ENCODE measurements around the gene ENTPD2.
"Not testable (repeated sequence)": the region's sequence is repeated elsewhere in the genome, so short reads cannot be mapped to it uniquely, and the experiment has no call there.

ENTPD2 gene

GRCh38 chr9:137015976-137016375, 37.9 kb downstream of the ENTPD2 start:
- DNase-seq (ENCODE audit: low spot score), result no peak

- DNase-seq (ENCODE audit: low spot score), result no peak
Measured at GRCh38 chr9:137015540-137015930, 38.3 kb downstream of the ENTPD2 start.

GRCh38 chr9:137014776-137015539, 38.9 kb downstream of the ENTPD2 start:
- DNase-seq (ENCODE audit: low spot score), result no peak

GRCh38 chr9:137014166-137014565, 39.7 kb downstream of the ENTPD2 start:
- no peak for DNase-seq (ENCODE audit: low spot score)

GRCh38 chr9:137013571-137013940, 40.3 kb downstream of the ENTPD2 start:
- no peak for DNase-seq (ENCODE audit: low spot score)

- DNase-seq (ENCODE audit: low spot score), result no peak
Measured at GRCh38 chr9:137012694-137013570, 40.9 kb downstream of the ENTPD2 start.

GRCh38 chr9:137011907-137012675, 41.8 kb downstream of the ENTPD2 start:
- DNase-seq (ENCODE audit: low spot score), result no peak

GRCh38 chr9:137011156-137011555, 42.7 kb downstream of the ENTPD2 start:
- DNase-seq (ENCODE audit: low spot score), result no peak

GRCh38 chr9:137009938-137010732, 43.7 kb downstream of the ENTPD2 start:
- DNase-seq (ENCODE audit: low spot score), result no peak

GRCh38 chr9:137009217-137009616, 44.6 kb downstream of the ENTPD2 start:
- no peak for DNase-seq (ENCODE audit: low spot score)

GRCh38 chr9:137008312-137008711, 45.5 kb downstream of the ENTPD2 start:
- no peak for DNase-seq (ENCODE audit: low spot score)

GRCh38 chr9:137007816-137008270, 46.0 kb downstream of the ENTPD2 start:
- DNase-seq (ENCODE audit: low spot score), result no peak

GRCh38 chr9:137007108-137007815, 46.6 kb downstream of the ENTPD2 start:
- DNase-seq (ENCODE audit: low spot score), result no peak

GRCh38 chr9:137006116-137007003, 47.5 kb downstream of the ENTPD2 start:
- DNase-seq (ENCODE audit: low spot score), result no peak

- not testable (repeated sequence) for DNase-seq (ENCODE audit: low spot score)
Measured at GRCh38 chr9:137004285-137004684, 49.6 kb downstream of the ENTPD2 start.

- no peak for DNase-seq (ENCODE audit: low spot score)
Measured at GRCh38 chr9:137002646-137003041, 51.2 kb downstream of the ENTPD2 start.

GRCh38 chr9:137001857-137002645, 51.8 kb downstream of the ENTPD2 start:
- no peak for DNase-seq (ENCODE audit: low spot score)

GRCh38 chr9:137000177-137000930, 53.5 kb downstream of the ENTPD2 start:
- peak; percentile 69 for DNase-seq (ENCODE audit: low spot score)
